DND-41 (cell line): Measurements from ENCODE around the gene ATF6.

Source experiments
- ATAC-seq: fragments of 200-7000 bp; cut with Tn5 transposase; 3 replicates; pipeline ENCODE4 v1.9.1; 2021; ENCODE audit warnings: low read depth; ENCODE audit not compliant: insufficient read depth
- DNase-seq: peaks from one replicate; pipeline ENCODE4 v3.0.0-alpha.2; 2020
- H2AFZ ChIP-seq: 2 replicates; pipeline ENCODE4 v1.6.0; 2012; ENCODE audit warnings: low read depth, low read length
- H3K27ac ChIP-seq: 2 replicates; pipeline ENCODE4 v1.5.1; 2012; ENCODE audit warnings: low read length, inconsistent platforms
- H3K27me3 ChIP-seq: fragments of 200-600 bp; sonication (generic); 2 replicates; pipeline ENCODE4 v1.6.0; 2012; ENCODE audit warnings: low read length, mild to moderate bottlenecking, inconsistent platforms; ENCODE audit not compliant: insufficient read depth, poor library complexity
- H3K36me3 ChIP-seq: 2 replicates; pipeline ENCODE4 v1.5.1; 2012; ENCODE audit warnings: low read length, inconsistent platforms; ENCODE audit not compliant: insufficient read depth
- H3K4me1 ChIP-seq: 2 replicates; pipeline ENCODE4 v1.5.1; 2012; ENCODE audit warnings: mild to moderate bottlenecking, low read length; ENCODE audit not compliant: insufficient read depth
- H3K4me2 ChIP-seq: 2 replicates; pipeline ENCODE4 v1.6.0; 2012; ENCODE audit warnings: mild to moderate bottlenecking, moderate library complexity, low read length, inconsistent platforms; ENCODE audit not compliant: insufficient read depth
- H3K4me3 ChIP-seq, 2 experiments: fragments of 200-600 bp in 1 of 2; shearing (Covaris generic) in 1 of 2; 2 replicates each; pipeline ENCODE4 v1.5.1; 2012 to 2016; ENCODE audit warnings: inconsistent platforms in 2 of 2, low read length in 2 of 2, mild to moderate bottlenecking in 2 of 2, low read depth in 1 of 2, moderate library complexity in 1 of 2
- H3K79me2 ChIP-seq: 2 replicates; pipeline ENCODE4 v1.6.0; 2012; ENCODE audit warnings: low read length, inconsistent platforms; ENCODE audit not compliant: insufficient read depth
- H3K9ac ChIP-seq: 2 replicates; pipeline ENCODE4 v1.6.0; 2012; ENCODE audit warnings: low read depth, mild to moderate bottlenecking, inconsistent platforms, low read length, moderate library complexity
- H3K9me3 ChIP-seq: 2 replicates; pipeline ENCODE4 v1.5.1; 2012; ENCODE audit warnings: low read length, moderate library complexity, mild to moderate bottlenecking, inconsistent platforms; ENCODE audit not compliant: insufficient read depth, severe bottlenecking
- H4K20me1 ChIP-seq: 2 replicates; pipeline ENCODE4 v1.6.0; 2012; ENCODE audit warnings: low read length; ENCODE audit not compliant: insufficient read depth
- EZH2 ChIP-seq: IDR thresholded peaks from 3 replicates; pipeline ENCODE4 v1.6.1; 2012; ENCODE audit warnings: borderline replicate concordance, low read depth, mild to moderate bottlenecking, moderate library complexity, low read length, inconsistent platforms; ENCODE audit not compliant: severe bottlenecking
- TF ChIP-seq, protein P1 (sequence below): IDR thresholded peaks from 2 replicates; pipeline ENCODE4 v1.5.1; 2012; ENCODE audit warnings: borderline replicate concordance, low read length, moderate library complexity, mild to moderate bottlenecking; ENCODE audit not compliant: poor library complexity, severe bottlenecking; ENCODE audit errors: extremely low read depth

The ATF6 gene

DNA sequence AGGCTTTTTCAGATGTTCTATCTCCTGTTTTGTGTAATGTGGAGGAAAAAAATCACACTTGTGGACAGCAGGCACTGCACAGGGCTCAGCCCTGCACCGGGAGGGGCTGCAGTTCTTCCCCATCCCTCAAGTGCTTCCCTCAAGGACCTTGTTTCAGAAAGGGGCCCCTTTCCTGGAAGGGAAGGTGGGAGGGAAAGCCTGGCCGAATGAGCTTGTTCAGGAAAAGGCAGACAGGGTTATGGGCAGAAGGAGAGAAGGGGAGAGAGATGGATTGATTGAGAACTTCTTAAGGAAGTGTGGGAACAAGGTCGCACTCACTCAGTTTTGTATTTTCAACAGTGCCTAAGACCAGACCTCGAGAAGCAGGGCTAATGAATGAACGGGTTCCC, 216.4 kb downstream of the ATF6 start:
- Histone ChIP-seq H3K27me3 (no peaks in the 10 kb centered on the region), H3K36me3 (no peaks in the 10 kb centered on the region), H3K9me3 (no peaks in the 10 kb centered on the region), H3K79me2 (no peaks in the 10 kb centered on the region), H2AFZ (no peak overlapping the region), H3K4me1 (no peaks in the 10 kb centered on the region), H3K9ac (no peak overlapping the region), H3K27ac (no peak overlapping the region), H3K4me2 (no peak overlapping the region), H3K4me3 (no peak overlapping the region), H4K20me1 (no peaks in the 10 kb centered on the region)
- ATAC-seq = no peak
- TF ChIP-seq EZH2 = no peak
- TF ChIP-seq, protein P1, sequence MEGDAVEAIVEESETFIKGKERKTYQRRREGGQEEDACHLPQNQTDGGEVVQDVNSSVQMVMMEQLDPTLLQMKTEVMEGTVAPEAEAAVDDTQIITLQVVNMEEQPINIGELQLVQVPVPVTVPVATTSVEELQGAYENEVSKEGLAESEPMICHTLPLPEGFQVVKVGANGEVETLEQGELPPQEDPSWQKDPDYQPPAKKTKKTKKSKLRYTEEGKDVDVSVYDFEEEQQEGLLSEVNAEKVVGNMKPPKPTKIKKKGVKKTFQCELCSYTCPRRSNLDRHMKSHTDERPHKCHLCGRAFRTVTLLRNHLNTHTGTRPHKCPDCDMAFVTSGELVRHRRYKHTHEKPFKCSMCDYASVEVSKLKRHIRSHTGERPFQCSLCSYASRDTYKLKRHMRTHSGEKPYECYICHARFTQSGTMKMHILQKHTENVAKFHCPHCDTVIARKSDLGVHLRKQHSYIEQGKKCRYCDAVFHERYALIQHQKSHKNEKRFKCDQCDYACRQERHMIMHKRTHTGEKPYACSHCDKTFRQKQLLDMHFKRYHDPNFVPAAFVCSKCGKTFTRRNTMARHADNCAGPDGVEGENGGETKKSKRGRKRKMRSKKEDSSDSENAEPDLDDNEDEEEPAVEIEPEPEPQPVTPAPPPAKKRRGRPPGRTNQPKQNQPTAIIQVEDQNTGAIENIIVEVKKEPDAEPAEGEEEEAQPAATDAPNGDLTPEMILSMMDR = no peak
- no peak for DNase-seq

DNA sequence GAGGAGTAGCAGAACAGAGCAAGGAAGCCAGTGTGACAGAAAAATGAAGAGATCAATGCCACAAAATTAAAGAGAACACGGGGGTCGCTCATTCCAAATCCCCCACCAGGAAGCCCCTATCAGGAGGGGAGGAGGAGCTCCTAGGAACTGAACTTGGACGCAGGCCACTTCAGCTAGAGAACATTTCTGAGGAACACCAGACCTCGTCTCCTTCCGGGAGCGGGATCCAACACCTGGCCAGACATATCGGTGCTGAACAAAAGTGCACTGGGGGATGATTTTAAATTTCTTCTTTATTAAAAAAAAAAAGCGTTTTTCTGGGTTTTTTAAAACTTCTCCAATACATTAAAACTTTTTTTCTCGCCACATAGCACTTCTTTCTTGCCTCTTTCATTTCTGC, 216.8 kb downstream of the ATF6 start:
- Histone ChIP-seq H3K4me2 (no peak overlapping the region), H3K4me3 (no peak overlapping the region), H3K27me3 (no peaks in the 10 kb centered on the region), H3K4me1 (no peaks in the 10 kb centered on the region), H3K36me3 (no peaks in the 10 kb centered on the region), H2AFZ (no peak overlapping the region), H3K27ac (no peak overlapping the region), H3K9ac (no peak overlapping the region), H4K20me1 (no peaks in the 10 kb centered on the region), H3K79me2 (no peaks in the 10 kb centered on the region), H3K9me3 (no peaks in the 10 kb centered on the region)
- TF ChIP-seq, protein P1 = no peak
- no peak for TF ChIP-seq EZH2
- no peak for ATAC-seq
- DNase-seq = no peak

DNA sequence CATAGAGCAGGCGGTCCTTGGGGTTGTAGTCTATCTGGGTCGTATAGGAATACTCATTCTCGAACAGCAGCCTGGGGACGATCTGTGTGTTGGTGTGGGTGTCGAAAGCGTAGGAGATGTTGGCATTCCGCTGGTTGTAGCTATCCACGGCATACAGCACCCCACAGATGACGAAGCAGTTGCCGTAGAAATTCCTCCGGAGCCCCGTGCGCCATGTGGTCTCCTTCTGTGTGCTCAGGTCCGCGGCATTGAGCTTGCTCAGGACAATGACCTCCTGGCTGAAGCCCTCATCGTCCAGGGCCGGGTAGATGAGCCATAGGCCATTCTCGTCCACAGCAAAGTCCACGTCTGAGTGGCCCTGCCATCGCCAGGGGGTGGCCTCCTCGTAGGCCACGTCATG, 217.6 kb downstream of the ATF6 start:
- no peaks in the 10 kb centered on the region for H3K36me3 ChIP-seq
- no peak overlapping the region for H2AFZ ChIP-seq
- no peaks in the 10 kb centered on the region for H3K9me3 ChIP-seq
- TF ChIP-seq EZH2 = no peak
- TF ChIP-seq, protein P1 = no peak
- H3K4me3 ChIP-seq = no peak overlapping the region
- no peak overlapping the region for H3K4me2 ChIP-seq
- no peaks in the 10 kb centered on the region for H3K79me2 ChIP-seq
- no peaks in the 10 kb centered on the region for H4K20me1 ChIP-seq
- H3K4me1 ChIP-seq = no peaks in the 10 kb centered on the region
- ATAC-seq (no peak), DNase-seq (no peak)
- no peak overlapping the region for H3K9ac ChIP-seq
- no peak overlapping the region for H3K27ac ChIP-seq
- no peaks in the 10 kb centered on the region for H3K27me3 ChIP-seq

DNA sequence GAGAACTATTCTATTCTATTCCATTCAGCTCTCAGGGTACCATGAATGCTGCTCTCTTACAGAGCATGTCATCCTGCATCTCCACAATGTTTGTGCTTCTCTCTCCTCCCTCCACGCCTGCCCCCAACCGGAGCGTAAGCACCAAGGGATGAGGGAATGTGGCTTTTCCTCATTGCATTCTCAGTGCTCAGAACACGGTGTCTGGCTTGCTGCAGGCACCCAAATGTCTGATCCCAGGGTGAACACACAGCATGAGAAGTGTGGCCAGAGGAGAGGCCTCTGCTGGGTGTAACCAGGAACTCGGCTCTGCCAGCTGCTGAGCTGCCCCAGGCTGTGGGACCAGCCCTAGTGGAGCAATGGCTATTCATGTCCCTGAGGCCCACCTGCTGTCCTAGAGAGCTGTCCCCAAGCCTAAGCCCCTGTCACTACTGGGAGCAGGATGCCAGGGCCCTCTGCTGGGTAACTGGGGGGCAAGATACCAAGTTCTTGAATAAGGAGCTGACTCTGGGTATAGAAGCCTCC, 219.2 kb downstream of the ATF6 start:
- ATAC-seq (no peak), DNase-seq (no peak)
- Histone ChIP-seq H3K79me2 (no peaks in the 10 kb centered on the region), H3K9ac (no peak overlapping the region), H3K4me1 (no peaks in the 10 kb centered on the region), H3K27ac (no peak overlapping the region), H3K4me3 (no peak overlapping the region), H3K36me3 (no peaks in the 10 kb centered on the region), H3K4me2 (no peak overlapping the region), H3K27me3 (no peaks in the 10 kb centered on the region), H3K9me3 (no peaks in the 10 kb centered on the region), H2AFZ (no peak overlapping the region), H4K20me1 (no peaks in the 10 kb centered on the region)
- TF ChIP-seq, protein P1 = no peak
- TF ChIP-seq EZH2 = no peak
